HG03460 (cell line): ENCODE results near the gene SPATA9.
"Not testable (repeated sequence)": the region's sequence is repeated elsewhere in the genome, so short reads cannot be mapped to it uniquely, and the experiment has no call there.

ENCODE experiments used
- ATAC-seq: cut with Tn5 transposase; IDR thresholded peaks from one replicate; pipeline ENCODE4 v1.9.1; 2021; ENCODE audit not compliant: unreplicated experiment

The SPATA9 gene

GRCh38 chr5:95646569-95647431 lies 36.0 kb downstream of the SPATA9 start, which contains the start of gene RFESD:
TSS of gene RFESD (plus strand) at chr5:95646777. CDS start at chr5:95652272, 5,495 bp downstream.
- ATAC-seq, result peak; percentile 98

- ATAC-seq, result not testable (repeated sequence)
Measured at GRCh38 chr5:95646226-95646568, 36.6 kb downstream of the SPATA9 start.

- peak; percentile 36 for ATAC-seq
Measured at GRCh38 chr5:95644351-95645042, 38.3 kb downstream of the SPATA9 start.

GRCh38 chr5:95643152-95643551 lies 39.6 kb downstream of the SPATA9 start:
- no peak for ATAC-seq

GRCh38 chr5:95641741-95642220 lies 41.0 kb downstream of the SPATA9 start:
- no peak for ATAC-seq

- ATAC-seq, result no peak
Measured at GRCh38 chr5:95638632-95639031, 44.2 kb downstream of the SPATA9 start.

GRCh38 chr5:95634081-95634480 lies 48.7 kb downstream of the SPATA9 start:
- no peak for ATAC-seq

- ATAC-seq, result no peak
Measured at GRCh38 chr5:95633671-95634070, 49.1 kb downstream of the SPATA9 start.

- not testable (repeated sequence) for ATAC-seq
Measured at GRCh38 chr5:95632942-95633341, 49.8 kb downstream of the SPATA9 start.

GRCh38 chr5:95631991-95632675 lies 50.7 kb downstream of the SPATA9 start:
- ATAC-seq, result peak; percentile 95

GRCh38 chr5:95631255-95631958 lies 51.4 kb downstream of the SPATA9 start:
- no peak for ATAC-seq

- no peak for ATAC-seq
Measured at GRCh38 chr5:95630394-95630917, 52.3 kb downstream of the SPATA9 start.

- ATAC-seq, result no peak
Measured at GRCh38 chr5:95628933-95629332, 53.9 kb downstream of the SPATA9 start.

GRCh38 chr5:95627971-95628810 lies 54.6 kb downstream of the SPATA9 start:
- ATAC-seq, result no peak

- ATAC-seq, result no peak
Measured at GRCh38 chr5:95626701-95627100, 56.1 kb downstream of the SPATA9 start.

GRCh38 chr5:95624368-95624767 lies 58.4 kb downstream of the SPATA9 start:
- ATAC-seq, result no peak

GRCh38 chr5:95623706-95624105 lies 59.1 kb downstream of the SPATA9 start:
- ATAC-seq, result no peak

GRCh38 chr5:95621839-95622629 lies 60.8 kb downstream of the SPATA9 start:
- no peak for ATAC-seq
